ENCODE results near the gene USP10. TPM values are rescaled to one million over a fixed set of nuclear protein-coding genes. Genes with fewer than 3 reads are reported as not detected.

USP10 gene
- 10 to 100 TPM; 53.1 to 79.2 (median 64.1) TPM for polyA plus RNA-seq (ENCODE audit: insufficient read length in 10 of 10)
- long read RNA-seq, donor 1, transcript USP10-201 (14 exons, 3,009 nt) = major isoform, 6 of 34 reads
- long read RNA-seq, donor 1, partial matches to known transcripts = 26 of 34 reads
- long read RNA-seq, donor 1, other reads (novel, unspliced or antisense) = 0 of 34 reads
- long read RNA-seq, donor 2, transcript USP10-201 (14 exons, 3,009 nt) = major isoform, 7 of 19 reads
- long read RNA-seq, donor 2, partial matches to known transcripts = 12 of 19 reads
- long read RNA-seq, donor 2, other reads (novel, unspliced or antisense) = 0 of 19 reads
- long read RNA-seq, donor 3 = 0 reads
- long read RNA-seq, donor 4, transcript USP10-201 (14 exons, 3,009 nt) = major isoform, 8 of 16 reads
- long read RNA-seq, donor 4, partial matches to known transcripts = 8 of 16 reads
- long read RNA-seq, donor 4, other reads (novel, unspliced or antisense) = 0 of 16 reads
- long read RNA-seq, donor 5, transcript USP10-201 (14 exons, 3,009 nt) = major isoform, 7 of 46 reads
- long read RNA-seq, donor 5, partial matches to known transcripts = 38 of 46 reads
- long read RNA-seq, donor 5, other reads (novel, unspliced or antisense) = 0 of 46 reads
- long read RNA-seq, donor 6, transcript USP10-201 (14 exons, 3,009 nt) = major isoform, 7 of 27 reads
- long read RNA-seq, donor 6, partial matches to known transcripts = 20 of 27 reads
- long read RNA-seq, donor 6, other reads (novel, unspliced or antisense) = 0 of 27 reads
- long read RNA-seq, donor 7, partial matches to known transcripts = 9 of 11 reads
- long read RNA-seq, donor 7, other reads (novel, unspliced or antisense) = 0 of 11 reads
- long read RNA-seq, donor 8, partial matches to known transcripts = 9 of 14 reads
- long read RNA-seq, donor 8, other reads (novel, unspliced or antisense) = 0 of 14 reads
- long read RNA-seq, donor 9, partial matches to known transcripts = 0 of 1 reads
- long read RNA-seq, donor 9, other reads (novel, unspliced or antisense) = 0 of 1 reads

- peak; percentile 85 to 93 (median 87) for DNase-seq
Observed at GRCh38 chr16:84699712-84700445, at the start of gene USP10. Gene USP10 (plus strand): TSS chr16:84700000. CDS start chr16:84700091, 91 bp downstream.

GRCh38 chr16:84650062-84650991 is 49.5 kb upstream of the USP10 start:
- DNase-seq = peak in 1 of 3 donors; percentile 51

- no peak for DNase-seq
Observed at GRCh38 chr16:84652566-84652965, 47.2 kb upstream of the USP10 start.

GRCh38 chr16:84654238-84654637 is 45.6 kb upstream of the USP10 start:
- DNase-seq = no peak

- DNase-seq = no peak
Observed at GRCh38 chr16:84654998-84655397, 44.8 kb upstream of the USP10 start.

DNA sequence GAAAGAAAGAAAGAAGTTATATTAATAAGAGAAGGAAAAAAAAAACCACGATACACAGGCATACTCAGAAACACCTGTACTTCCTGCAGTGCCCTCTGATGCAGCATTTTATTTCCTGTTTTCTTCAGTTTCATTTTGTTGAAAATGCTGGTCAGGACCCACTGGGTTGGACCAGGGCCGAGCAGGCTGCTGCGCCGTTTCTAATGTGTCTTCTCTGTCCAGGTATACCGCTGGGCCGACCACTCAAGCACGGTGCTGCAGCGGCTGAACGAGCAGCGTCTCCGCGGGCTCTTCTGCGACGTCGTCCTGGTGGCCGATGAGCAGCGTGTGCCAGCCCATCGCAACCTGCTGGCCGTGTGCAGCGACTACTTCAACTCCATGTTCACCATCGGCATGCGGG is 43.2 kb upstream of the USP10 start:
- no peak for DNase-seq

GRCh38 chr16:84657229-84657837 is 42.5 kb upstream of the USP10 start:
- DNase-seq = no peak

DNA sequence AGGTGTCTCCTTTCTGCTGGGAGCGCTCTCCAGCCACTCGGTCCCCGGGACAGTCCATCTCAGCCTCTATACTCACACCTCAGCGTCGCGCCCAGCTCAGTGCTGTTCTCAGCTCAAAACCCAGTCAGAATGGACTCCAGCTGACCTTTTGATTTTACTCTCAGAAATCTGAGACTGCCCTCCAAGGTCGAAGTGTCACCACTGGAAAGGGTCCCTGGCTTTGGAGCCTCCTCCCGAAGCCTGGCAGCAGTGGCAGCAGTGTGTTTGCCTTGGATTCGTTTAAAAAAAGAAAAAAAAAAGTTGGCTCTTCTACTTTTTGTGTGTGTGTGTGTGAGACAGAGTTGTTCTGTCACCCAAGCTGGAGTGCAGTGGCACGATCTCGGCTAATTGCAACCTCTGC is 41.1 kb upstream of the USP10 start:
- no peak for DNase-seq

DNA sequence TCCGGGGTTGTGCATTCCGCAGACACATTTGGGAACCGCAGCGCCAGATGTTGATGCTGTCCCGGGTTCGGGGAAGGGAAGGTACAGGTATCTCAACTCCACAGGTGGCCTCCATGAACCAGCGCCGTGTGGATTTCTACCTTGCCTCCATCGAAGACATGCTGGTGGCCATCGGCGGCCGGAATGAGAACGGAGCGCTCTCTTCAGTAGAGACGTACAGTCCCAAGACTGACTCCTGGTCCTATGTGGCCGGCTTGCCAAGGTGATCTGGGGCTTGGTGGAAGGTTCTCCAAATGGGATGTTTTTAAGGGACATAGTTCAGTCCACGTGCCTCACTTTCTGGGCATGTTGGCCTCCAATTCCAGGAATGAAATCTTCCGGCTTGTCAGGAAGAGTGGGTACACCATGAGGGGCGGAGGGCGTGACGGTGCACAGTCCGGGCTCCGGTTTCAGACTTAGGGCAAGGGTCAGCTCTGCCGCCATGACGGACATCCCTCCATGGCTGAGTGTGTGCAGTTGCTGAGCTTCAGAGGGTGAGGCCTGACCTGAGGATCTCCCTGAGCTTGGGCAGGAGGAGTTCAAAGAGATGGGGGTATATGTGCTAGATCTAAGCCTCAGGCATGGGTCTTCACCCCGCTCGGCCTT is 40.0 kb upstream of the USP10 start:
- no peak for DNase-seq

GRCh38 chr16:84660973-84661372 is 38.8 kb upstream of the USP10 start:
- no peak for DNase-seq

GRCh38 chr16:84661418-84662060 is 38.3 kb upstream of the USP10 start:
- no peak for DNase-seq

- no peak for DNase-seq
Observed at GRCh38 chr16:84662471-84662870, 37.3 kb upstream of the USP10 start.

DNA sequence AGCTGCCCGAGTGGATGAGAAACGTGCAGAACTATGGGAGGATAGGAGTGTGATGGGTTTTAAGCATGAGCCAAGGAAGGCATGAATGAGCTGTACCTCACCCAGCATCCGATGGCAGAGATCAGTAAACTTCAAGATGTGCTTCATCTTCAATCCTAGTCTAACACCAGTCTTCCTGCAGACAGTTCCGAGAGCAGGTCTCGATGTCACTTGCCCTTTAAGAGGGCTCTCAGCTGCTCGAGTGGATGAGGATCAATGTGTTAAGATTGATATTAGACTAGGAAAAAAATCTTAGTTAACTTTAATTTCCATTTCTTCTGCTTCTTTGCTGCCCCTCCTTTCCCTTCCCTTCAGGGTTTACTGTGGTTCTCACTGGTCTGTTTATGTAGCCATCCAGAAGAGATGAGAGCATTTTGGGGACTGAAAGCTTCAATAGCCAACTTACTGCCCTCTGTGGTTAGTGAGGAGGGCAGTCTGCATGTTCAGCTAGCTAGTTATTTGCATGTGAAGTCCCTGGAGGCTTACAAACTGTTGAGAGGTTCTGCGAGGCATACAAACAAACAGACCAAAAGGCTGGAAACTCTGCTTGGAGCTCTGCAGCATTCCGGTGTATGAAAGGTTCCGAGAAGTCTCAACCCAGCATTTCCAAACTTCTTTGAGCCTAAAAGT is 36.2 kb upstream of the USP10 start:
- no peak for DNase-seq

DNA sequence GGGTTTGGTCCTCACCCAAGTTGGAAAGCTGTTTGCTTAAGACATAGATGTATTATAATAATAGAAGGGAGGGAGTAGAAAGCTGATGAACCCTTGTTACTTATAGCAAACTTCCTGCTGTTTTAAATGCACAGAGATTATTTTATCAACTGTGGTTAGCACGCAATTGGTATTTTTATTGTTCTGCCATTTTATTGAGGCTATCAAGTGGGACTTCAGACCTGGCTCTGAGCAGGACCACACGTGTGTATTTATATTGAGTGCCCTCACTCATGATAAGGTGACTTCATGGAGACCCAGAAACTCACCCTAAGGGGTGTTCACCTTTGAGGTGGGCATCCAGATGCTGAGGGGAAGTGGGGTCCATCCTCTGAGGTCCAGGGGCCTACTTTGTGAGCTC is 34.4 kb upstream of the USP10 start:
- DNase-seq = no peak

GRCh38 chr16:84665843-84666242 is 34.0 kb upstream of the USP10 start:
- no peak for DNase-seq

- DNase-seq = no peak
Observed at GRCh38 chr16:84667600-84668309, 32.0 kb upstream of the USP10 start.

GRCh38 chr16:84670063-84670462 is 29.7 kb upstream of the USP10 start:
- DNase-seq = no peak
